K562 (cell line): Measurements from ENCODE around the gene SLC2A8. TPM values are rescaled to one million over a fixed set of nuclear protein-coding genes. Genes with fewer than 3 reads are reported as not detected.

ENCODE experiments used
- ATAC-seq: fragments of 200-7000 bp; cut with Tn5 transposase; 3 replicates; pipeline ENCODE4 v1.9.1; 2020; ENCODE audit warnings: moderate library complexity
- BruUV-seq: library from RNA; stranded (reverse); fragments of 400-500 nt; replicated peaks from 2 replicates; lab custom pipeline; 2021; lab: Mats Ljungman, UMichigan
- CTCF ChIA-PET: fragments of 300-600 bp; formaldehyde crosslinking; extraction: SDS; loops from one replicate; lab custom pipeline; 2021; ENCODE audit warnings: low intra/inter-chr PET ratio; lab: Yijun Ruan, JAX
- POLR2A ChIA-PET: fragments of 300-600, 350-650 bp; sonication (Branson Sonifier 250); formaldehyde crosslinking; extraction: SDS; loops from one replicate; lab custom pipeline; 2021; ENCODE audit warnings: antibody characterized with exemption, inconsistent platforms; lab: Yijun Ruan, JAX
- DNase-seq, 4 experiments: peaks; one replicate each; pipeline versions ENCODE4 v3.0.0 to v3.0.0-alpha.2; 2011 to 2018; ENCODE audit warnings: low spot score in 3 of 4, mixed read lengths in 3 of 4; ENCODE audit errors: extremely low read depth in 1 of 4
- FAIRE-seq: peaks from 2 replicates; lab custom pipeline; 2011; peaks lifted over from hg19 to GRCh38; lab: Jason Lieb, UNC
- H2AFZ ChIP-seq: 2 replicates; pipeline ENCODE4 v1.6.0; 2011; ENCODE audit warnings: low read depth, low read length, control low read depth, inconsistent platforms
- H3K27ac ChIP-seq: fragments of 200-600 bp; 3 replicates; pipeline ENCODE4 v1.8.0; 2011; ENCODE audit warnings: low read depth, mild to moderate bottlenecking, control low read depth, inconsistent platforms, low read length, moderate library complexity, mixed read lengths; ENCODE audit errors: extremely low read depth
- H3K27me3 ChIP-seq, 2 experiments: fragments of 300-600 bp in 1 of 2; 2 replicates in 1 of 2; 3 replicates in 1 of 2; pipeline versions ENCODE4 v1.6.0 to v1.8.0; 2011; ENCODE audit warnings: inconsistent platforms in 2 of 2, low read length in 2 of 2, mild to moderate bottlenecking in 1 of 2, mixed read lengths in 1 of 2, moderate library complexity in 1 of 2; ENCODE audit not compliant: control insufficient read depth in 2 of 2, insufficient read depth in 2 of 2
- H3K36me3 ChIP-seq: fragments of 300-600 bp; 3 replicates; pipeline ENCODE4 v1.8.0; 2011; ENCODE audit warnings: mild to moderate bottlenecking, low read length, inconsistent platforms; ENCODE audit not compliant: control insufficient read depth, insufficient read depth
- H3K4me1 ChIP-seq, 2 experiments: fragments of 200-600 bp in 1 of 2; replicated peaks in 1 of 2; 2 replicates in 1 of 2; 3 replicates in 1 of 2; pipeline versions ENCODE4 v1.5.1 to v1.8.0; 2011; ENCODE audit warnings: inconsistent platforms in 2 of 2, low read length in 2 of 2, mild to moderate bottlenecking in 1 of 2, mixed read lengths in 1 of 2, moderate library complexity in 1 of 2; ENCODE audit not compliant: control insufficient read depth in 2 of 2, insufficient read depth in 2 of 2
- H3K4me2 ChIP-seq: 2 replicates; pipeline ENCODE4 v1.6.1; 2011; ENCODE audit warnings: low read length, control low read depth, inconsistent platforms, mixed read lengths; ENCODE audit not compliant: insufficient read depth
- H3K4me3 ChIP-seq: fragments of 200-600 bp; sonication (generic), shearing (Covaris generic); 2 replicates; pipeline ENCODE4 v1.5.1; 2016; ENCODE audit warnings: control low read depth, inconsistent platforms
- H3K79me2 ChIP-seq: fragments of 200-600 bp; 3 replicates; pipeline ENCODE4 v1.8.0; 2011; ENCODE audit warnings: low read length, inconsistent platforms; ENCODE audit not compliant: control insufficient read depth, insufficient read depth
- H3K9ac ChIP-seq, 2 experiments: 2 replicates each; pipeline versions ENCODE4 v1.6.0 to v1.6.1; 2011; ENCODE audit warnings: low read depth in 2 of 2, low read length in 2 of 2, control low read depth in 1 of 2, inconsistent platforms in 1 of 2, mild to moderate bottlenecking in 1 of 2, mixed read lengths in 1 of 2; ENCODE audit not compliant: insufficient read depth in 1 of 2
- H3K9me1 ChIP-seq: one replicate; pipeline ENCODE4 v1.6.0; 2011; ENCODE audit warnings: inconsistent platforms, mild to moderate bottlenecking, low read length, moderate library complexity; ENCODE audit not compliant: control insufficient read depth, insufficient read depth
- H3K9me3 ChIP-seq: replicated peaks from 2 replicates; pipeline ENCODE4 v1.5.1; 2011; ENCODE audit warnings: low read depth, low read length, inconsistent platforms; ENCODE audit not compliant: control insufficient read depth, insufficient read depth
- H4K20me1 ChIP-seq: replicated peaks from 2 replicates; pipeline ENCODE4 v1.6.1; 2011; ENCODE audit warnings: low read length, inconsistent platforms, mixed read lengths; ENCODE audit not compliant: control insufficient read depth, insufficient read depth
- CCAR2 ChIP-seq: fragments of 200-400 bp; formaldehyde crosslinking; IDR thresholded peaks from 2 replicates; pipeline ENCODE4 v1.6.1; 2017; ENCODE audit warnings: mild to moderate bottlenecking, low read depth, low read length
- CEBPG ChIP-seq, 3 experiments: fragments of 200-800 bp in 1 of 3; sonication (Bioruptor generic) in 1 of 3; sonication (generic) in 1 of 3; formaldehyde crosslinking in 1 of 3; IDR thresholded peaks in 2 of 3; conservative IDR thresholded peaks in 1 of 3; 2 replicates each; pipeline versions ENCODE4 v1.6.1 to v1.8.0; 2016 to 2022; ENCODE audit warnings: missing compliant biosample characterization in 2 of 3, missing genetic modification characterization in 2 of 3, mild to moderate bottlenecking in 1 of 3, missing genetic modification reagents in 1 of 3
- DDX20 ChIP-seq: fragments of 450-650 bp; IDR thresholded peaks from 2 replicates; pipeline ENCODE4 v1.6.1; 2016; ENCODE audit warnings: missing genetic modification characterization, low read depth, mild to moderate bottlenecking, missing compliant biosample characterization, moderate library complexity
- HNRNPH1 ChIP-seq: fragments of 200-400 bp; formaldehyde crosslinking; optimal IDR thresholded peaks from 2 replicates; pipeline ENCODE3; 2017; ENCODE audit warnings: low read depth, mild to moderate bottlenecking, low read length, moderate library complexity
- KLF13 ChIP-seq: fragments of 450-650 bp; IDR thresholded peaks from 2 replicates; pipeline ENCODE4 v1.6.1; 2016; ENCODE audit warnings: missing genetic modification characterization, low read depth, mild to moderate bottlenecking, missing compliant biosample characterization, moderate library complexity, borderline replicate concordance
- NCOR1 ChIP-seq: fragments of 450-650 bp; IDR thresholded peaks from 2 replicates; pipeline ENCODE4 v1.6.1; 2016; ENCODE audit warnings: mild to moderate bottlenecking, moderate library complexity
- NR2C1 ChIP-seq, 2 experiments: fragments of 450-650 bp; IDR thresholded peaks; 2 replicates each; pipeline ENCODE4 v1.6.1; 2017; ENCODE audit warnings: mild to moderate bottlenecking in 2 of 2, antibody characterized with exemption in 1 of 2, inconsistent platforms in 1 of 2, missing compliant biosample characterization in 1 of 2, missing genetic modification characterization in 1 of 2
- PTBP1 ChIP-seq: fragments of 200-400 bp; formaldehyde crosslinking; IDR thresholded peaks from 2 replicates; pipeline ENCODE4 v1.6.1; 2017; ENCODE audit warnings: low read depth, low read length
- RBFOX2 ChIP-seq: fragments of 200-400 bp; formaldehyde crosslinking; IDR thresholded peaks from 2 replicates; pipeline ENCODE4 v1.6.1; 2017; ENCODE audit warnings: low read depth, mild to moderate bottlenecking, low read length, moderate library complexity
- RBM39 ChIP-seq: fragments of 200-400 bp; formaldehyde crosslinking; optimal IDR thresholded peaks from 2 replicates; pipeline ENCODE3; 2018; ENCODE audit warnings: low read depth, low read length
- RCOR1 ChIP-seq, 2 experiments: IDR thresholded peaks; 2 replicates each; pipeline ENCODE4 v1.6.1; 2012; ENCODE audit warnings: low read depth in 2 of 2, low read length in 2 of 2, borderline replicate concordance in 1 of 2, improper control_type of control experiment in 1 of 2
- SNRNP70 ChIP-seq: fragments of 200-400 bp; formaldehyde crosslinking; optimal IDR thresholded peaks from 2 replicates; pipeline ENCODE3; 2017; ENCODE audit warnings: low read depth, low read length
- ZNF134 ChIP-seq: fragments of 250-450 bp; sonication (Bioruptor Pico); conservative IDR thresholded peaks from 2 replicates; pipeline ENCODE4 v1.4.0; 2020
- ZNF174 ChIP-seq: fragments of 250-450 bp; sonication (Bioruptor Pico); IDR thresholded peaks from 2 replicates; pipeline ENCODE4 v1.4.0; 2020; ENCODE audit warnings: mild to moderate bottlenecking
- ZNF444 ChIP-seq: fragments of 250-450 bp; sonication (Bioruptor Pico); IDR thresholded peaks from 2 replicates; pipeline ENCODE4 v1.4.0; 2020; ENCODE audit warnings: mild to moderate bottlenecking, moderate library complexity
- ZNF695 ChIP-seq: fragments of 450-650 bp; formaldehyde crosslinking; IDR thresholded peaks from 2 replicates; pipeline ENCODE4 v1.4.0; 2020; ENCODE audit warnings: mild to moderate bottlenecking, moderate library complexity
- WGBS: fragments of 100-300 bp; shearing (Covaris generic); methylation state at CpG from one replicate; pipeline ENCODE4 v1.1.6; 2016; ENCODE audit warnings: low coverage, mixed read lengths; ENCODE audit not compliant: insufficient coverage; ENCODE audit errors: missing lambda C conversion rate; 5-methylcytosine and 5-hydroxymethylcytosine counted together
- in situ Hi-C: fragments of 300-500 bp; cut with MboI; formaldehyde crosslinking; loops from 4 replicates; pipeline ENCODE4 v1.15.0; 2018; ENCODE audit warnings: inconsistent platforms, mixed read lengths
- intact Hi-C: fragments of 100-400 bp; cut with micrococcal nuclease; formaldehyde crosslinking; loops from 2 replicates; pipeline ENCODE4 v1.14.2; 2022
- polyA plus RNA-seq, 8 experiments: library from polyadenylated mRNA; depleted of rRNA in 4 of 8; stranded (reverse) in 5 of 8; unstranded in 3 of 8; fragments of >200 nt; fragmentation: Nextera tagmentation in 2 of 8; fragmentation: Illumina TruSeq in 1 of 8; extraction: Ambion mirVana in 2 of 8; extraction: Trizol in 1 of 8; gene quantifications; 2 replicates each; pipeline versions ENCODE4 v1.2.1 to v1.2.3, GENCODE V29; 2011 to 2014; ENCODE audit warnings: inconsistent platforms in 1 of 8, missing spikeins in 1 of 8
- total RNA-seq, 7 experiments: library from RNA; depleted of rRNA in 6 of 7; stranded (reverse); fragments of >200 nt in 6 of 7; fragmentation: Illumina TruSeq in 2 of 7; extraction: Trizol in 2 of 7; gene quantifications; 2 replicates each; pipeline versions ENCODE4 v1.2.1 to v1.2.3, GENCODE V29; 2011 to 2021; ENCODE audit warnings: low replicate concordance in 1 of 7
- TF ChIP-seq, protein P1 (sequence below): fragments of 450-650 bp; IDR thresholded peaks from 2 replicates; pipeline ENCODE4 v1.6.1; 2017; ENCODE audit warnings: antibody characterized with exemption, mild to moderate bottlenecking

SLC2A8 gene
- total and polyA plus RNA-seq, 9 of the 15 experiments (the other 6 are each of a cell fraction or from before 2014, with no cell fraction given): 0.13 to 12.9 (median 5.2) TPM

DNA sequence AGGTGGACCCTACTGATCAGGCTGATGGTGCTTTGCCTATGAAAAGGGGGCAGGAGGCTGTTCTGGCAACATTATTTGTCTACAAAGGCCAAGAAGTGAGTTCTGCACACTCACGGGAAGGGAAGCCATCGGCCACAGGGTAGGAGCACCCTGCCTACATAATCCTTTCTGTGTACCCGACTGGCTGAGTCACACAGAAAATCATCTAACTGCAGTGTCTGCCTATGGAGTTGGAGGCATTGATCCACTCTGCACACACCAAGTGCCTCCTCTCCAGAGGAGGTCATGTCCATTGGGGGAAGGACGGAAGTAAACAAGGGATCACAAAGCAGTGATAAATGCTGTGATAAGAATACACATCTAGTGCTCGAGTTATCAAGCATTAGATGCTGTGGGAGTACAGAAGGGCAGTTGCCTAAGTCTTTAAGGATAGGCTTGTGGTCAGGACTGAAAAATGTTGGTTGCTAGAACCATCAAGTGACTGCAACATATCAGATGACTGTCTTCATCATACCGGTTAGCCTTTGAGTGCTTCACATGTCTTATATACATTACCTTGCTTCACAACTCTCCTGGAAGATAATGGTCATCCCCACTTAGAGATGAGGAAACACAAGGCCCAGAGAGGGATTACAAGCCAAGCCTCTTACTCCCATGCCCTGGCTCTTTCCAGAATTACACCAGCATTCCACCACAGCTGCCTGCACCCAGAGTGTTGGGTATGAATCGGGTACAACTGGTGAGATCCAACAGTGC lies 1.3 kb upstream of the SLC2A8 start:
- ChIA-PET CTCF (no interaction called here), POLR2A (interaction anchor here (1.1 to 1.3 kb wide), 2 partner anchors 17 to 56 kb away, joined by 3 to 7 read pairs; partner anchors contain the start of genes LRSAM1 and RPL12)
- Histone ChIP-seq H3K79me2 (no peaks in the 10 kb centered on the region), H4K20me1 (peaks cover 4% of the 10 kb centered on the region; the same call in 1 of the 2 replicates), H3K4me1 (peaks cover 17 to 27% of the 10 kb centered on the region in 2 experiments; a peak in 3 of 5 replicates), H3K9me1 (no peaks in the 10 kb centered on the region), H2AFZ (peak overlapping the region; percentile 96), H3K27ac (no peak overlapping the region), H3K9ac (peak overlapping the region in 1 of 2 experiments; percentile 76; a peak in 1 of 4 replicates), H3K36me3 (no peaks in the 10 kb centered on the region), H3K4me2 (peak overlapping the region; percentile 86), H3K27me3 (no peaks in the 10 kb centered on the region; a peak in 1 of 5 replicates), H3K9me3 (no peaks in the 10 kb centered on the region), H3K4me3 (no peak overlapping the region)
- ATAC-seq (no peak), FAIRE-seq (peak; percentile 49), DNase-seq (no peak)
- intact Hi-C loops (loop anchor here (5.0 kb wide), 1 partner anchor 178 kb away; no protein-coding TSS in a partner anchor), in situ Hi-C loops (no loop called here)
- no TSS peak for BruUV-seq
- 27% methylated on average over 7 of the region's 7 CpGs for WGBS
- TF ChIP-seq ZNF134 (CRISPR knock-in tag): no peak
- TF ChIP-seq KLF13: no peak
- TF ChIP-seq PTBP1: no peak
- TF ChIP-seq ZNF174: no peak
- peak in 1 of 2 experiments; percentile 20; a peak in 1 of 4 replicates for TF ChIP-seq RCOR1 (IDR thresholded peaks at IDR 0.05; ENCODE audit: borderline replicate concordance in 1 of 2, low read depth in 2 of 2, low read length in 2 of 2)
- no peak for TF ChIP-seq CCAR2
- TF ChIP-seq HNRNPH1: no peak
- no peak for TF ChIP-seq NR2C1 (IDR thresholded peaks at IDR 0.05)
- no peak for TF ChIP-seq NR2C1 (tag; IDR thresholded peaks at IDR 0.05)
- 0 out of 2 replicates have a peak, but pooled peaks have one; percentile 21 for TF ChIP-seq CEBPG (CRISPR knock-in tag; IDR thresholded peaks at IDR 0.05)
- TF ChIP-seq CEBPG (tag; conservative IDR thresholded peaks at IDR 0.05 in 1 of 2, IDR thresholded peaks at IDR 0.05 in 1 of 2): no peak
- no peak for TF ChIP-seq NCOR1
- TF ChIP-seq DDX20: no peak
- no peak for TF ChIP-seq ZNF444 (CRISPR knock-in tag)
- TF ChIP-seq RBFOX2: no peak
- TF ChIP-seq, protein P1, sequence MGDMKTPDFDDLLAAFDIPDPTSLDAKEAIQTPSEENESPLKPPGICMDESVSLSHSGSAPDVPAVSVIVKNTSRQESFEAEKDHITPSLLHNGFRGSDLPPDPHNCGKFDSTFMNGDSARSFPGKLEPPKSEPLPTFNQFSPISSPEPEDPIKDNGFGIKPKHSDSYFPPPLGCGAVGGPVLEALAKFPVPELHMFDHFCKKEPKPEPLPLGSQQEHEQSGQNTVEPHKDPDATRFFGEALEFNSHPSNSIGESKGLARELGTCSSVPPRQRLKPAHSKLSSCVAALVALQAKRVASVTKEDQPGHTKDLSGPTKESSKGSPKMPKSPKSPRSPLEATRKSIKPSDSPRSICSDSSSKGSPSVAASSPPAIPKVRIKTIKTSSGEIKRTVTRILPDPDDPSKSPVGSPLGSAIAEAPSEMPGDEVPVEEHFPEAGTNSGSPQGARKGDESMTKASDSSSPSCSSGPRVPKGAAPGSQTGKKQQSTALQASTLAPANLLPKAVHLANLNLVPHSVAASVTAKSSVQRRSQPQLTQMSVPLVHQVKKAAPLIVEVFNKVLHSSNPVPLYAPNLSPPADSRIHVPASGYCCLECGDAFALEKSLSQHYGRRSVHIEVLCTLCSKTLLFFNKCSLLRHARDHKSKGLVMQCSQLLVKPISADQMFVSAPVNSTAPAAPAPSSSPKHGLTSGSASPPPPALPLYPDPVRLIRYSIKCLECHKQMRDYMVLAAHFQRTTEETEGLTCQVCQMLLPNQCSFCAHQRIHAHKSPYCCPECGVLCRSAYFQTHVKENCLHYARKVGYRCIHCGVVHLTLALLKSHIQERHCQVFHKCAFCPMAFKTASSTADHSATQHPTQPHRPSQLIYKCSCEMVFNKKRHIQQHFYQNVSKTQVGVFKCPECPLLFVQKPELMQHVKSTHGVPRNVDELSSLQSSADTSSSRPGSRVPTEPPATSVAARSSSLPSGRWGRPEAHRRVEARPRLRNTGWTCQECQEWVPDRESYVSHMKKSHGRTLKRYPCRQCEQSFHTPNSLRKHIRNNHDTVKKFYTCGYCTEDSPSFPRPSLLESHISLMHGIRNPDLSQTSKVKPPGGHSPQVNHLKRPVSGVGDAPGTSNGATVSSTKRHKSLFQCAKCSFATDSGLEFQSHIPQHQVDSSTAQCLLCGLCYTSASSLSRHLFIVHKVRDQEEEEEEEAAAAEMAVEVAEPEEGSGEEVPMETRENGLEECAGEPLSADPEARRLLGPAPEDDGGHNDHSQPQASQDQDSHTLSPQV: no peak
- no peak for TF ChIP-seq SNRNP70
- TF ChIP-seq ZNF695 (CRISPR knock-in tag): no peak
- no peak for TF ChIP-seq RBM39
